Stimulated activated CD4-positive, alpha-beta T cell treated with anti-CD3 and anti-CD28 coated beads, Interleukin-1b, Interleukin-23, amount 100 ng/mL, for 4 hours (primary cell): ENCODE data around the gene HHATL.
A peak's percentile ranks its signal among the peaks of the same experiment; 100 is the strongest.

Source experiments
- DNase-seq, 2 donors: peaks; one replicate each; pipeline ENCODE4 v3.0.0-alpha.2; 2020; ENCODE audit warnings: low read depth in 2 of 2

HHATL gene

GRCh38 chr3:42702066-42702951 is at the start of gene HHATL:
HHATL (minus strand) TSS chr3:42702798; CDS start chr3:42700826, 1,972 bp downstream.
- no peak for DNase-seq

GRCh38 chr3:42751609-42752008 is 49.0 kb upstream of the HHATL start:
- no peak for DNase-seq

- no peak for DNase-seq
These were observed 48.2 kb upstream of the HHATL start for GRCh38 chr3:42750834-42751233.

- no peak for DNase-seq
These were observed 47.2 kb upstream of the HHATL start for GRCh38 chr3:42749753-42750231.

- no peak for DNase-seq
These were observed 46.6 kb upstream of the HHATL start for GRCh38 chr3:42749025-42749752.

- DNase-seq: peak in 1 of 2 donors; percentile 12
These were observed 45.0 kb upstream of the HHATL start for GRCh38 chr3:42747581-42747980.

- DNase-seq: no peak
These were observed 44.2 kb upstream of the HHATL start for GRCh38 chr3:42746455-42747450.

GRCh38 chr3:42745776-42746454 is 43.3 kb upstream of the HHATL start:
- no peak for DNase-seq

GRCh38 chr3:42745291-42745745 is 42.7 kb upstream of the HHATL start:
- no peak for DNase-seq

GRCh38 chr3:42743204-42743995 is 40.8 kb upstream of the HHATL start:
- DNase-seq: no peak

- DNase-seq: no peak
These were observed 40.1 kb upstream of the HHATL start for GRCh38 chr3:42742688-42743087.

GRCh38 chr3:42742259-42742658 is 39.7 kb upstream of the HHATL start:
- no peak for DNase-seq

- no peak for DNase-seq
These were observed 39.2 kb upstream of the HHATL start for GRCh38 chr3:42741796-42742195.

- DNase-seq: no peak
These were observed 37.0 kb upstream of the HHATL start for GRCh38 chr3:42739401-42740158.

GRCh38 chr3:42736531-42736930 is 33.9 kb upstream of the HHATL start:
- DNase-seq: no peak

- no peak for DNase-seq
These were observed 33.5 kb upstream of the HHATL start for GRCh38 chr3:42736081-42736480.

GRCh38 chr3:42735615-42736014 is 33.0 kb upstream of the HHATL start:
- DNase-seq: no peak

- DNase-seq: no peak
These were observed 32.4 kb upstream of the HHATL start for GRCh38 chr3:42735019-42735418.

GRCh38 chr3:42734263-42734860 is 31.8 kb upstream of the HHATL start:
- no peak for DNase-seq
